Measurements from ENCODE around the gene MPPED2.

MPPED2 gene

GRCh38 chr11:30420233-30420787, 165.8 kb downstream of the MPPED2 start:
- no peak for TF ChIP-seq CTCF (IDR thresholded peaks at IDR 0.05; ENCODE audit: low read depth, low read length)

GRCh38 chr11:30414806-30415205, 171.3 kb downstream of the MPPED2 start:
- H3K4me3 ChIP-seq (ENCODE audit: low read depth, low read length): no peak overlapping the region
- no peak for TF ChIP-seq CTCF (IDR thresholded peaks at IDR 0.05; ENCODE audit: low read depth, low read length)

More at GRCh38 chr11:30420233-30420787, 165.8 kb downstream of the MPPED2 start:
- H3K4me3 ChIP-seq (ENCODE audit: low read depth, low read length): no peak overlapping the region

- no peak for TF ChIP-seq CTCF (IDR thresholded peaks at IDR 0.05; ENCODE audit: low read depth, low read length)
- H3K4me3 ChIP-seq (ENCODE audit: low read depth, low read length): no peak overlapping the region
Observed at GRCh38 chr11:30414244-30414643, 171.9 kb downstream of the MPPED2 start.

- no peak for TF ChIP-seq CTCF (IDR thresholded peaks at IDR 0.05; ENCODE audit: low read depth, low read length)
- H3K4me3 ChIP-seq (ENCODE audit: low read depth, low read length): no peak overlapping the region
Observed at GRCh38 chr11:30412509-30412908, 173.6 kb downstream of the MPPED2 start.

GRCh38 chr11:30411383-30411782, 174.8 kb downstream of the MPPED2 start:
- no peak for TF ChIP-seq CTCF (IDR thresholded peaks at IDR 0.05; ENCODE audit: low read depth, low read length)

GRCh38 chr11:30406978-30407762, 179.0 kb downstream of the MPPED2 start:
- H3K4me3 ChIP-seq (ENCODE audit: low read depth, low read length): no peak overlapping the region
- TF ChIP-seq CTCF (IDR thresholded peaks at IDR 0.05; ENCODE audit: low read depth, low read length): no peak

More at GRCh38 chr11:30411383-30411782, 174.8 kb downstream of the MPPED2 start:
- H3K4me3 ChIP-seq (ENCODE audit: low read depth, low read length): no peak overlapping the region

- no peak for TF ChIP-seq CTCF (IDR thresholded peaks at IDR 0.05; ENCODE audit: low read depth, low read length)
- H3K4me3 ChIP-seq (ENCODE audit: low read depth, low read length): no peak overlapping the region
Observed at GRCh38 chr11:30405385-30405784, 180.8 kb downstream of the MPPED2 start.

Data from WI38 (cell line).